Ramos (cell line): ENCODE results near the gene MSANTD2.

ENCODE experiments used
- in situ Hi-C: fragments of 300-500 bp; cut with MboI; formaldehyde crosslinking; loops from one replicate; pipeline ENCODE4 v1.14.3; 2022; ENCODE audit warnings: low sequenced_read_pairs; ENCODE audit not compliant: unreplicated experiment

MSANTD2 gene

GRCh38 chr11:124756753-124757227 is 43.4 kb downstream of the MSANTD2 start:
- in situ Hi-C loops: loop anchor here (10.0 kb wide), 1 partner anchor 82 kb away; the partner anchor contains the start of genes SIAE and SPA17

- in situ Hi-C loops: loop anchor here (10.0 kb wide), 1 partner anchor 81 kb away; the partner anchor contains the start of genes SIAE and SPA17
Measured at GRCh38 chr11:124756033-124756752, 44.0 kb downstream of the MSANTD2 start.

- in situ Hi-C loops: loop anchor here (10.0 kb wide), 1 partner anchor 80 kb away; the partner anchor contains the start of genes SIAE and SPA17
Measured at GRCh38 chr11:124754710-124755109, 45.5 kb downstream of the MSANTD2 start.

- in situ Hi-C loops: loop anchor here (10.0 kb wide), 1 partner anchor 80 kb away; the partner anchor contains the start of genes SIAE and SPA17
Measured at GRCh38 chr11:124754309-124754708, 45.9 kb downstream of the MSANTD2 start.

- in situ Hi-C loops: loop anchor here (10.0 kb wide), 1 partner anchor 79 kb away; the partner anchor contains the start of genes SIAE and SPA17
Measured at GRCh38 chr11:124753624-124754023, 46.6 kb downstream of the MSANTD2 start.

- in situ Hi-C loops: loop anchor here (10.0 kb wide), 1 partner anchor 78 kb away; the partner anchor contains the start of genes SIAE and SPA17
Measured at GRCh38 chr11:124753205-124753604, 47.0 kb downstream of the MSANTD2 start.

GRCh38 chr11:124752471-124753102 is 47.6 kb downstream of the MSANTD2 start:
- in situ Hi-C loops: loop anchor here (10.0 kb wide), 1 partner anchor 78 kb away; the partner anchor contains the start of genes SIAE and SPA17

GRCh38 chr11:124751741-124752470 is 48.3 kb downstream of the MSANTD2 start, which contains the start of gene VSIG2:
Gene VSIG2 (minus strand): TSS chr11:124752255. CDS start chr11:124752137, 118 bp downstream.
- in situ Hi-C loops: loop anchor here (10.0 kb wide), 1 partner anchor 77 kb away; the partner anchor contains the start of genes SIAE and SPA17

GRCh38 chr11:124751391-124751740 is 48.8 kb downstream of the MSANTD2 start:
- in situ Hi-C loops: loop anchor here (10.0 kb wide), 1 partner anchor 77 kb away; the partner anchor contains the start of genes SIAE and SPA17

GRCh38 chr11:124749912-124750311 is 50.3 kb downstream of the MSANTD2 start:
- in situ Hi-C loops: loop anchor here (10.0 kb wide), 1 partner anchor 75 kb away; the partner anchor contains the start of genes SIAE and SPA17

- in situ Hi-C loops: no loop called here
Measured at GRCh38 chr11:124748481-124749343, 51.5 kb downstream of the MSANTD2 start.

GRCh38 chr11:124748100-124748418 is 52.1 kb downstream of the MSANTD2 start:
- in situ Hi-C loops: no loop called here

- in situ Hi-C loops: no loop called here
Measured at GRCh38 chr11:124747406-124748099, 52.7 kb downstream of the MSANTD2 start.

GRCh38 chr11:124746621-124747243 is 53.5 kb downstream of the MSANTD2 start:
- in situ Hi-C loops: no loop called here

GRCh38 chr11:124745835-124746620 is 54.2 kb downstream of the MSANTD2 start:
- in situ Hi-C loops: no loop called here

GRCh38 chr11:124745270-124745834 is 54.9 kb downstream of the MSANTD2 start:
- in situ Hi-C loops: no loop called here

- in situ Hi-C loops: no loop called here
Measured at GRCh38 chr11:124743050-124743449, 57.2 kb downstream of the MSANTD2 start.
